Tibial artery (tissue), 4 donors: ENCODE data around the gene SLC5A9.

Source experiments
- DNase-seq, 2 donors: peaks; one replicate each; pipeline ENCODE4 v3.0.0-alpha.2; 2019
- H3K27ac ChIP-seq, 2 donors: fragments of 200-600 bp; sonication (generic) in 1 of 2; 1 replicate in 1 of 2; 2 replicates in 1 of 2; pipeline ENCODE4 v1.5.1; 2018 to 2019; ENCODE audit warnings: mild to moderate bottlenecking in 1 of 2
- H3K27me3 ChIP-seq, 2 donors: fragments of 200-600 bp; sonication (generic) in 1 of 2; one replicate each; pipeline versions ENCODE4 v1.5.1 to v1.6.0; 2016 to 2019
- H3K36me3 ChIP-seq, 3 donors: fragments of 200-600 bp; sonication (generic) in 2 of 3; one replicate each; pipeline ENCODE4 v1.5.1; 2016 to 2019; ENCODE audit warnings: mild to moderate bottlenecking in 2 of 3
- H3K4me1 ChIP-seq, 4 donors: fragments of 200-600 bp; sonication (generic) in 2 of 4; 1 replicate in 3 of 4; 2 replicates in 1 of 4; pipeline ENCODE4 v1.5.1; 2016 to 2019
- H3K4me3 ChIP-seq, 2 donors: fragments of 200-600 bp; sonication (generic) in 1 of 2; 1 replicate in 1 of 2; 2 replicates in 1 of 2; pipeline ENCODE4 v1.5.1; 2018 to 2019; ENCODE audit warnings: mild to moderate bottlenecking in 2 of 2
- H3K9me3 ChIP-seq, 3 donors: fragments of 200-600 bp; sonication (generic) in 1 of 3; one replicate each; pipeline ENCODE4 v1.5.1; 2016 to 2019
- CTCF ChIP-seq, 2 experiments: fragments of 200-600 bp in 1 of 2; fragments of 450-650 bp in 1 of 2; IDR thresholded peaks; one replicate each; pipeline ENCODE4 v1.5.1; 2017 to 2019; ENCODE audit warnings: antibody characterized with exemption in 2 of 2, mild to moderate bottlenecking in 1 of 2, moderate library complexity in 1 of 2
- intact Hi-C: fragments of 100-400 bp; cut with DNase I; formaldehyde crosslinking; loops from one replicate; pipeline ENCODE4 v1.15.0; 2023; ENCODE audit warnings: low total_unique reads

SLC5A9 gene

GRCh38 chr1:48225579-48225978 is 3.1 kb downstream of the SLC5A9 start:
- Histone ChIP-seq H3K4me3 (no peak overlapping the region), H3K27me3 (peaks cover 0 to 4% of the 10 kb centered on the region in 2 donors), H3K36me3 (no peaks in the 10 kb centered on the region), H3K9me3 (no peaks in the 10 kb centered on the region), H3K4me1 (no peaks in the 10 kb centered on the region), H3K27ac (no peak overlapping the region)
- intact Hi-C loops = no loop called here
- DNase-seq = no peak
- no peak for TF ChIP-seq CTCF (IDR thresholded peaks at IDR 0.05)

- Histone ChIP-seq H3K27me3 (peaks cover 0 to 4% of the 10 kb centered on the region in 2 donors), H3K27ac (no peak overlapping the region), H3K4me1 (no peaks in the 10 kb centered on the region), H3K36me3 (no peaks in the 10 kb centered on the region), H3K9me3 (no peaks in the 10 kb centered on the region), H3K4me3 (no peak overlapping the region)
- no peak for DNase-seq
- intact Hi-C loops = no loop called here
- TF ChIP-seq CTCF (IDR thresholded peaks at IDR 0.05) = no peak
Measured at GRCh38 chr1:48227165-48228013, 4.9 kb downstream of the SLC5A9 start.

GRCh38 chr1:48228156-48228555 is 5.6 kb downstream of the SLC5A9 start:
- no peak for DNase-seq
- Histone ChIP-seq H3K27me3 (peaks cover 0 to 4% of the 10 kb centered on the region in 2 donors), H3K4me1 (no peaks in the 10 kb centered on the region), H3K36me3 (no peaks in the 10 kb centered on the region), H3K4me3 (no peak overlapping the region), H3K27ac (no peak overlapping the region), H3K9me3 (no peaks in the 10 kb centered on the region)
- intact Hi-C loops = no loop called here
- TF ChIP-seq CTCF (IDR thresholded peaks at IDR 0.05) = no peak

GRCh38 chr1:48229317-48229716 is 6.8 kb downstream of the SLC5A9 start:
- Histone ChIP-seq H3K9me3 (no peaks in the 10 kb centered on the region), H3K27me3 (peaks cover 0 to 4% of the 10 kb centered on the region in 2 donors), H3K4me3 (no peak overlapping the region), H3K36me3 (no peaks in the 10 kb centered on the region), H3K27ac (no peak overlapping the region), H3K4me1 (no peaks in the 10 kb centered on the region)
- no peak for TF ChIP-seq CTCF (IDR thresholded peaks at IDR 0.05)
- intact Hi-C loops = no loop called here
- DNase-seq = no peak

GRCh38 chr1:48230236-48230635 is 7.7 kb downstream of the SLC5A9 start:
- TF ChIP-seq CTCF (IDR thresholded peaks at IDR 0.05) = no peak
- intact Hi-C loops = no loop called here
- H3K36me3 ChIP-seq = no peaks in the 10 kb centered on the region
- DNase-seq = no peak
- no peaks in the 10 kb centered on the region for H3K4me1 ChIP-seq
- H3K27me3 ChIP-seq = peaks cover 0 to 4% of the 10 kb centered on the region in 2 donors
- H3K27ac ChIP-seq = no peak overlapping the region
- H3K9me3 ChIP-seq = no peaks in the 10 kb centered on the region
- no peak overlapping the region for H3K4me3 ChIP-seq
